Measurements from ENCODE around the gene MFNG.

DNA sequence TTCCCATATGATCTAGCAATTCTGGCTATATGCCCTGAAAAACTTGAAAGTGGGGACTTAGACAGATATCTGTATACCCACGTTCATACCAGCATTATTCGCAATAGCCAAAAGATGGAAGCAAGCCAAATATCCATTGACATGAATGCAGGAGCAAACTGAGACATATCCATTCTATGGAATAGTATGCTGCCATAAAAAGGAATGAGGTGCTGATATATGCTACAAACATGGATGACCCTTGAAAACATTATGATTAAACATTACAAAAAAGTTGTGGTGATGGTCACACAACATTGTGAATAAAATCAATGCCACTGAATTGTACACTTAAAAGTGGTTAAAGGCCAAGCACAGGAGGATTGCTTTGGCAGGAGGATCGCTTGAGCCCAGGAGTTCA, 25.5 kb downstream of the MFNG start:
- TF ChIP-seq, protein P1, sequence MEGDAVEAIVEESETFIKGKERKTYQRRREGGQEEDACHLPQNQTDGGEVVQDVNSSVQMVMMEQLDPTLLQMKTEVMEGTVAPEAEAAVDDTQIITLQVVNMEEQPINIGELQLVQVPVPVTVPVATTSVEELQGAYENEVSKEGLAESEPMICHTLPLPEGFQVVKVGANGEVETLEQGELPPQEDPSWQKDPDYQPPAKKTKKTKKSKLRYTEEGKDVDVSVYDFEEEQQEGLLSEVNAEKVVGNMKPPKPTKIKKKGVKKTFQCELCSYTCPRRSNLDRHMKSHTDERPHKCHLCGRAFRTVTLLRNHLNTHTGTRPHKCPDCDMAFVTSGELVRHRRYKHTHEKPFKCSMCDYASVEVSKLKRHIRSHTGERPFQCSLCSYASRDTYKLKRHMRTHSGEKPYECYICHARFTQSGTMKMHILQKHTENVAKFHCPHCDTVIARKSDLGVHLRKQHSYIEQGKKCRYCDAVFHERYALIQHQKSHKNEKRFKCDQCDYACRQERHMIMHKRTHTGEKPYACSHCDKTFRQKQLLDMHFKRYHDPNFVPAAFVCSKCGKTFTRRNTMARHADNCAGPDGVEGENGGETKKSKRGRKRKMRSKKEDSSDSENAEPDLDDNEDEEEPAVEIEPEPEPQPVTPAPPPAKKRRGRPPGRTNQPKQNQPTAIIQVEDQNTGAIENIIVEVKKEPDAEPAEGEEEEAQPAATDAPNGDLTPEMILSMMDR (conservative IDR thresholded peaks at IDR 0.05; ENCODE audit: low read length): no peak
- TF ChIP-seq EZH2phosphoT487 (IDR thresholded peaks at IDR 0.05; ENCODE audit: borderline replicate concordance): no peak

All from Loucy (cell line).